Caco-2 (cell line): ENCODE measurements around the gene INO80B. TPM values are rescaled to one million over a fixed set of nuclear protein-coding genes. Genes with fewer than 3 reads are reported as not detected.

ENCODE experiments used
- BruUV-seq: library from RNA; stranded (reverse); fragments of 400-500 nt; replicated peaks from 2 replicates; lab custom pipeline; 2021; lab: Mats Ljungman, UMichigan
- CTCF ChIA-PET: fragments of 300-600 bp; sonication (Branson Sonifier 250); formaldehyde crosslinking; loops from one replicate; lab custom pipeline; 2022; ENCODE audit warnings: antibody characterized with exemption; lab: Charles Lee
- POLR2A ChIA-PET: fragments of 300-600 bp; sonication (Branson Sonifier 250); formaldehyde crosslinking; loops from one replicate; lab custom pipeline; 2022; ENCODE audit warnings: antibody characterized with exemption; lab: Charles Lee
- DNase-seq, 2 experiments: peaks; one replicate each; pipeline versions ENCODE4 v3.0.0 to v3.0.0-alpha.2; 2020 to 2022
- H3K27me3 ChIP-seq: replicated peaks from 2 replicates; pipeline ENCODE4 v1.6.0; 2011; ENCODE audit warnings: low read length; ENCODE audit not compliant: control insufficient read depth, insufficient read depth
- H3K36me3 ChIP-seq: 2 replicates; pipeline ENCODE4 v1.5.1; 2011; ENCODE audit warnings: low read length; ENCODE audit not compliant: control insufficient read depth, insufficient read depth
- H3K4me1 ChIP-seq: fragments of 250-450 bp; sonication (Bioruptor Pico); 2 replicates; pipeline ENCODE4 v1.5.1; 2020; ENCODE audit warnings: mild to moderate bottlenecking
- H3K4me3 ChIP-seq: 2 replicates; pipeline ENCODE4 v1.5.1; 2011; ENCODE audit warnings: low read depth, mild to moderate bottlenecking, control low read depth, low read length
- H3K9me3 ChIP-seq: fragments of 250-450 bp; sonication (Bioruptor Pico); 2 replicates; pipeline ENCODE4 v1.5.1; 2020; ENCODE audit warnings: mild to moderate bottlenecking, moderate library complexity
- H3K27ac Mint-ChIP-seq: one replicate; pipeline ENCODE4 v1.8.0; 2022; ENCODE audit warnings: mixed read lengths; ENCODE audit not compliant: unreplicated experiment
- H3K27me3 Mint-ChIP-seq: one replicate; pipeline ENCODE4 v1.8.0; 2022; ENCODE audit warnings: mixed read lengths; ENCODE audit not compliant: insufficient read depth, unreplicated experiment
- H3K36me3 Mint-ChIP-seq: one replicate; pipeline ENCODE4 v1.8.0; 2022; ENCODE audit warnings: mild to moderate bottlenecking, mixed read lengths; ENCODE audit not compliant: insufficient read depth, unreplicated experiment
- H3K4me1 Mint-ChIP-seq: one replicate; pipeline ENCODE4 v1.8.0; 2022; ENCODE audit warnings: low read depth, mixed read lengths; ENCODE audit not compliant: unreplicated experiment
- H3K4me3 Mint-ChIP-seq: one replicate; pipeline ENCODE4 v1.8.0; 2022; ENCODE audit warnings: mild to moderate bottlenecking, moderate library complexity, mixed read lengths; ENCODE audit not compliant: unreplicated experiment
- H3K9me3 Mint-ChIP-seq: one replicate; pipeline ENCODE4 v1.8.0; 2022; ENCODE audit warnings: mixed read lengths; ENCODE audit not compliant: unreplicated experiment
- CTCF ChIP-seq, 2 experiments: fragments of 200-600 bp in 1 of 2; IDR thresholded peaks; 1 replicate in 1 of 2; 2 replicates in 1 of 2; pipeline versions ENCODE4 v1.5.1 to v1.8.0; 2011 to 2022; ENCODE audit warnings: antibody characterized with exemption in 1 of 2, control low read depth in 1 of 2, inconsistent platforms in 1 of 2, low read depth in 1 of 2, low read length in 1 of 2, mild to moderate bottlenecking in 1 of 2, moderate library complexity in 1 of 2; ENCODE audit not compliant: insufficient read depth in 1 of 2, severe bottlenecking in 1 of 2, unreplicated experiment in 1 of 2
- intact Hi-C: fragments of 100-400 bp; cut with micrococcal nuclease; formaldehyde crosslinking; loops from one replicate; pipeline ENCODE4 v1.10.0; 2022; ENCODE audit not compliant: unreplicated experiment
- total RNA-seq: library from RNA; stranded (reverse); gene quantifications from 2 replicates; pipeline ENCODE4 v1.2.3, GENCODE V29; 2022

Gene INO80B
- total RNA-seq, 1 experiment from 2014 or later: 25.2 TPM

GRCh38 chr2:74439373-74439772, 15.5 kb upstream of the INO80B start:
- TF ChIP-seq CTCF (IDR thresholded peaks at IDR 0.05; ENCODE audit: insufficient read depth in 1 of 2, low read depth in 1 of 2, low read length in 1 of 2, severe bottlenecking in 1 of 2, unreplicated experiment in 1 of 2): no peak

GRCh38 chr2:74439803-74440377, 15.0 kb upstream of the INO80B start:
- BruUV-seq: no TSS peak
- Mint-ChIP-seq H3K27me3 (no peaks in the 10 kb centered on the region), H3K9me3 (no peaks in the 10 kb centered on the region), H3K4me1 (peaks cover 13% of the 10 kb centered on the region), H3K4me3 (peak overlapping the region; percentile 97), H3K36me3 (peaks cover 53% of the 10 kb centered on the region), H3K27ac (peak overlapping the region; percentile 99)
- H3K36me3 ChIP-seq: peaks cover 5% of the 10 kb centered on the region
- POLR2A ChIA-PET: interaction anchor here (0.7 to 1.5 kb wide), 13 partner anchors 9 to 612 kb away, joined by 3 to 24 read pairs (median 4); partner anchors contain the start of genes INO80B, MOGS, MRPL53 and WBP1
- no peak for TF ChIP-seq CTCF (IDR thresholded peaks at IDR 0.05; ENCODE audit: insufficient read depth in 1 of 2, low read depth in 1 of 2, low read length in 1 of 2, severe bottlenecking in 1 of 2, unreplicated experiment in 1 of 2)
- no peak for DNase-seq
- H3K4me1 ChIP-seq: peaks cover 20% of the 10 kb centered on the region; the same call in 1 of the 2 replicates
- H3K4me3 ChIP-seq: peak overlapping the region; percentile 94
- no peaks in the 10 kb centered on the region for H3K27me3 ChIP-seq
- intact Hi-C loops: loop anchor here (2.0 kb wide), 1 partner anchor 15 kb away; no protein-coding TSS in a partner anchor
- CTCF ChIA-PET: interaction anchor here (0.6 to 1.2 kb wide), 7 partner anchors 12 to 147 kb away, joined by 3 to 9 read pairs (median 4); partner anchors contain the start of genes INO80B and WBP1
- H3K9me3 ChIP-seq: no peaks in the 10 kb centered on the region

More at GRCh38 chr2:74439373-74439772, 15.5 kb upstream of the INO80B start:
- BruUV-seq: no TSS peak
- no peaks in the 10 kb centered on the region for H3K9me3 Mint-ChIP-seq
- ChIA-PET POLR2A (no interaction called here), CTCF (no interaction called here)
- peaks cover 53% of the 10 kb centered on the region for H3K36me3 Mint-ChIP-seq
- no peaks in the 10 kb centered on the region for H3K9me3 ChIP-seq
- H3K27me3 ChIP-seq: no peaks in the 10 kb centered on the region
- peaks cover 7% of the 10 kb centered on the region for H3K36me3 ChIP-seq
- DNase-seq: no peak
- peaks cover 13% of the 10 kb centered on the region for H3K4me1 Mint-ChIP-seq
- intact Hi-C loops: no loop called here
- H3K27ac Mint-ChIP-seq: peak overlapping the region; percentile 49
- peak overlapping the region; percentile 97 for H3K4me3 Mint-ChIP-seq
- peak overlapping the region; percentile 94 for H3K4me3 ChIP-seq
- H3K4me1 ChIP-seq: peaks cover 18% of the 10 kb centered on the region; the same call in 1 of the 2 replicates
- no peaks in the 10 kb centered on the region for H3K27me3 Mint-ChIP-seq

GRCh38 chr2:74440378-74441169, 14.3 kb upstream of the INO80B start:
- Mint-ChIP-seq H3K36me3 (peaks cover 53% of the 10 kb centered on the region), H3K27me3 (no peaks in the 10 kb centered on the region), H3K4me3 (peak overlapping the region; percentile 97), H3K4me1 (peaks cover 13% of the 10 kb centered on the region), H3K9me3 (no peaks in the 10 kb centered on the region), H3K27ac (peak overlapping the region; percentile 99)
- H3K4me3 ChIP-seq: peak overlapping the region; percentile 94
- peak in 1 of 2 experiments; percentile 28 for TF ChIP-seq CTCF (IDR thresholded peaks at IDR 0.05; ENCODE audit: insufficient read depth in 1 of 2, low read depth in 1 of 2, low read length in 1 of 2, severe bottlenecking in 1 of 2, unreplicated experiment in 1 of 2)
- DNase-seq: peak; percentile 93 to 95
- intact Hi-C loops: loop anchor here (2.0 kb wide), 1 partner anchor 16 kb away; no protein-coding TSS in a partner anchor
- no peaks in the 10 kb centered on the region for H3K9me3 ChIP-seq
- no peaks in the 10 kb centered on the region for H3K27me3 ChIP-seq
- peaks cover 20% of the 10 kb centered on the region; the same call in 1 of the 2 replicates for H3K4me1 ChIP-seq
- CTCF ChIA-PET: interaction anchor here (0.6 to 1.2 kb wide), 7 partner anchors 11 to 148 kb away, joined by 3 to 9 read pairs (median 4); partner anchors contain the start of genes INO80B and WBP1
- BruUV-seq: no TSS peak
- H3K36me3 ChIP-seq: peaks cover 5% of the 10 kb centered on the region
- POLR2A ChIA-PET: interaction anchor here (0.7 to 1.5 kb wide), 13 partner anchors 10 to 612 kb away, joined by 3 to 24 read pairs (median 4); partner anchors contain the start of genes INO80B, MOGS, MRPL53 and WBP1
